ENCODE results near the gene PRLR. TPM values are rescaled to one million over a fixed set of nuclear protein-coding genes. Genes with fewer than 3 reads are reported as not detected.

PRLR gene
- polyA plus RNA-seq, 1 donor from 2014 or later: 0.50 TPM

DNA sequence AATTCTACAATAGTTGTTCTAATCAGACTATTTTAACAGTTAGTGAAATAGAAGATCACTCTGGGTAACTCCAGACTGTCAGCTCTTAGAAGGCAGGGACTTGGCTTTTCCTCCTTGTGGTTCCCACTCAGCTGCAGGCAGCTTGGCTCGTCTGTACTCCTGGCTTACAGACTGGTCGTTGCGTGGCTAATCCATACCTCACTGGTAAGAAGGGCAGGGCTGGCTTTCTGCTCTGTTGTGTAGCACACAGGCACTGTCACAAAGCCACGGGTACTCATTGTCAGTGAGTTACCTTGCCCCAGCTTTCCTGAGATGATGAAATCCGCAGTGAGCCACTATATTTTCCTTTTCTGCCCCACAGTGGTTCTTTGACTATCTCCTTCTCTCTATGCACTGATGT lies 1.8 kb upstream of the PRLR start:
- H3K4me2 ChIP-seq (ENCODE audit: low read length): no peak overlapping the region
- TF ChIP-seq, protein P1, sequence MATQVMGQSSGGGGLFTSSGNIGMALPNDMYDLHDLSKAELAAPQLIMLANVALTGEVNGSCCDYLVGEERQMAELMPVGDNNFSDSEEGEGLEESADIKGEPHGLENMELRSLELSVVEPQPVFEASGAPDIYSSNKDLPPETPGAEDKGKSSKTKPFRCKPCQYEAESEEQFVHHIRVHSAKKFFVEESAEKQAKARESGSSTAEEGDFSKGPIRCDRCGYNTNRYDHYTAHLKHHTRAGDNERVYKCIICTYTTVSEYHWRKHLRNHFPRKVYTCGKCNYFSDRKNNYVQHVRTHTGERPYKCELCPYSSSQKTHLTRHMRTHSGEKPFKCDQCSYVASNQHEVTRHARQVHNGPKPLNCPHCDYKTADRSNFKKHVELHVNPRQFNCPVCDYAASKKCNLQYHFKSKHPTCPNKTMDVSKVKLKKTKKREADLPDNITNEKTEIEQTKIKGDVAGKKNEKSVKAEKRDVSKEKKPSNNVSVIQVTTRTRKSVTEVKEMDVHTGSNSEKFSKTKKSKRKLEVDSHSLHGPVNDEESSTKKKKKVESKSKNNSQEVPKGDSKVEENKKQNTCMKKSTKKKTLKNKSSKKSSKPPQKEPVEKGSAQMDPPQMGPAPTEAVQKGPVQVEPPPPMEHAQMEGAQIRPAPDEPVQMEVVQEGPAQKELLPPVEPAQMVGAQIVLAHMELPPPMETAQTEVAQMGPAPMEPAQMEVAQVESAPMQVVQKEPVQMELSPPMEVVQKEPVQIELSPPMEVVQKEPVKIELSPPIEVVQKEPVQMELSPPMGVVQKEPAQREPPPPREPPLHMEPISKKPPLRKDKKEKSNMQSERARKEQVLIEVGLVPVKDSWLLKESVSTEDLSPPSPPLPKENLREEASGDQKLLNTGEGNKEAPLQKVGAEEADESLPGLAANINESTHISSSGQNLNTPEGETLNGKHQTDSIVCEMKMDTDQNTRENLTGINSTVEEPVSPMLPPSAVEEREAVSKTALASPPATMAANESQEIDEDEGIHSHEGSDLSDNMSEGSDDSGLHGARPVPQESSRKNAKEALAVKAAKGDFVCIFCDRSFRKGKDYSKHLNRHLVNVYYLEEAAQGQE (IDR thresholded peaks at IDR 0.05; ENCODE audit: borderline replicate concordance): no peak
- TF ChIP-seq POLR2AphosphoS5 (IDR thresholded peaks at IDR 0.05): no peak
- TF ChIP-seq SMC3 (conservative IDR thresholded peaks at IDR 0.05; ENCODE audit: poor library complexity): no peak
- TF ChIP-seq, protein P2, sequence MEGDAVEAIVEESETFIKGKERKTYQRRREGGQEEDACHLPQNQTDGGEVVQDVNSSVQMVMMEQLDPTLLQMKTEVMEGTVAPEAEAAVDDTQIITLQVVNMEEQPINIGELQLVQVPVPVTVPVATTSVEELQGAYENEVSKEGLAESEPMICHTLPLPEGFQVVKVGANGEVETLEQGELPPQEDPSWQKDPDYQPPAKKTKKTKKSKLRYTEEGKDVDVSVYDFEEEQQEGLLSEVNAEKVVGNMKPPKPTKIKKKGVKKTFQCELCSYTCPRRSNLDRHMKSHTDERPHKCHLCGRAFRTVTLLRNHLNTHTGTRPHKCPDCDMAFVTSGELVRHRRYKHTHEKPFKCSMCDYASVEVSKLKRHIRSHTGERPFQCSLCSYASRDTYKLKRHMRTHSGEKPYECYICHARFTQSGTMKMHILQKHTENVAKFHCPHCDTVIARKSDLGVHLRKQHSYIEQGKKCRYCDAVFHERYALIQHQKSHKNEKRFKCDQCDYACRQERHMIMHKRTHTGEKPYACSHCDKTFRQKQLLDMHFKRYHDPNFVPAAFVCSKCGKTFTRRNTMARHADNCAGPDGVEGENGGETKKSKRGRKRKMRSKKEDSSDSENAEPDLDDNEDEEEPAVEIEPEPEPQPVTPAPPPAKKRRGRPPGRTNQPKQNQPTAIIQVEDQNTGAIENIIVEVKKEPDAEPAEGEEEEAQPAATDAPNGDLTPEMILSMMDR (IDR thresholded peaks at IDR 0.05; ENCODE audit: poor library complexity, severe bottlenecking): no peak
- no peak for TF ChIP-seq TAF1 (IDR thresholded peaks at IDR 0.05; ENCODE audit: low read depth)
- TF ChIP-seq EP300 (conservative IDR thresholded peaks at IDR 0.05; ENCODE audit: poor library complexity, severe bottlenecking): no peak
- no peak for TF ChIP-seq EZH2 (IDR thresholded peaks at IDR 0.05; ENCODE audit: borderline replicate concordance, insufficient read depth, low read length, poor library complexity, severe bottlenecking)
- no peak for TF ChIP-seq RAD21 (conservative IDR thresholded peaks at IDR 0.05)
- TF ChIP-seq MXI1 (conservative IDR thresholded peaks at IDR 0.05; ENCODE audit: poor library complexity, severe bottlenecking): no peak
- H3F3A ChIP-seq (ENCODE audit: insufficient read depth, low read length, poor library complexity, severe bottlenecking): no peaks in the 10 kb centered on the region
- H3K4me3 ChIP-seq (ENCODE audit: low read length): no peak overlapping the region
- no peaks in the 10 kb centered on the region for H3K9me2 ChIP-seq (ENCODE audit: insufficient read depth, low read length)
- H3K9me3 ChIP-seq (ENCODE audit: low read length): no peaks in the 10 kb centered on the region
- H3K79me2 ChIP-seq (replicated peaks; ENCODE audit: insufficient read depth, low read length): no peaks in the 10 kb centered on the region
- H3K9ac ChIP-seq (ENCODE audit: low read length): no peak overlapping the region
- no peak overlapping the region for H2AFZ ChIP-seq (ENCODE audit: low read depth, low read length)
- H3K27me3 ChIP-seq (ENCODE audit: insufficient read depth, low read depth, low read length): peaks cover 26% of the 10 kb centered on the region
- no peak overlapping the region for H3K27ac ChIP-seq (ENCODE audit: low read length)
- no peaks in the 10 kb centered on the region for H4K20me1 ChIP-seq (ENCODE audit: insufficient read depth)
- no peaks in the 10 kb centered on the region for H3K36me3 ChIP-seq (ENCODE audit: insufficient read depth, low read length)

DNA sequence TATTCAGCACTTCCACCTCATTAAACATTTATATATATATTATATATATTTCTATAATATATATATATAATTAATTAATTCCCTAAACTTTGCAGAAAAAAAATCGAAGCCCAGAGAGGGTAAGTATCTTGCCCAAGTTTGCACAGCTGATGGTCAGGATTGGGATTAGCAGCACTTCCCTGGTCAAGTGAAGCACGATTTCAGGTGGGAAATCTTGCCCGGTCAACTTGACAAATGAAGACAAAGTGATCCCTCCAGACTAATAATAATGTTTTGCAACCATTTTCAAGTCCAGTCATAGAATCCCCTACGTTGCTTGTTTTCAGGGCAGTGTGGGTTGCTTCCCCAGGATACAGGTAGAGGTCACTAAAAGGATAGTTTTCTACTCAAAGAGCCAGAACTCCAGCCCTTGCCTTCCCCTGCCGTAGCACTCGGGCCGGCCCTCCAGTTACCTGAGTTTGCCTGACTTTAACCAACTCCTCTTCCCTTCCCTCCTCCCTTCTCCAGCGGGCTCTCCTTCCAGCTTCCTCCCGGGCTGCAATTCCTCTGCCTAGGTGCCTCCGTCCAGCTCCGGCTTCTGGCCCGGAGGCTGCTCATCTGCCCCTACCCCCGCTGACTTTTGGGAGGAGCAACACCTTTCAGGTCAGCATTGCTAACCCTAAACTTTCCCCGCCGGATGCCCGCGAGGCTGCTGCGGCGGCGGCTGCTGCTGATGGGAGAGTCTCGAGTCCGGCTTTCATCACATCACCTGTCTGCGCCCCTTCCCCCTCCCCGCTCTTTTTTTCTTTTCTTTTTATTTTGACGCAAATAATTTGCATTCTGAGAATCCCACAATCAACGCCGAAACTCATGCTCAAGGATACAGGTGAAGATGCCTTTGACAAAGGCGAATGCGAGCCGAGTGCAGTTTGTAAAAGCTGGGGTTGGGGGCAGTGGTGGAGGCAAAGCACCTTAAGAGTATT lies 930 bp downstream of the PRLR start:
- Histone ChIP-seq H3K4me3 (ENCODE audit: low read length) (peak overlapping the region; percentile 66), H3K9ac (ENCODE audit: low read length) (peak overlapping the region; percentile 47), H3K9me3 (ENCODE audit: low read length) (no peaks in the 10 kb centered on the region), H3K27me3 (ENCODE audit: insufficient read depth, low read depth, low read length) (peaks cover 26% of the 10 kb centered on the region), H3K9me2 (ENCODE audit: insufficient read depth, low read length) (no peaks in the 10 kb centered on the region), H3K36me3 (ENCODE audit: insufficient read depth, low read length) (no peaks in the 10 kb centered on the region), H3K4me2 (ENCODE audit: low read length) (peak overlapping the region; percentile 52), H3F3A (ENCODE audit: insufficient read depth, low read length, poor library complexity, severe bottlenecking) (no peaks in the 10 kb centered on the region), H3K27ac (ENCODE audit: low read length) (no peak overlapping the region), H2AFZ (ENCODE audit: low read depth, low read length) (no peak overlapping the region), H3K79me2 (replicated peaks; ENCODE audit: insufficient read depth, low read length) (no peaks in the 10 kb centered on the region), H4K20me1 (ENCODE audit: insufficient read depth) (no peaks in the 10 kb centered on the region)
- no peak for TF ChIP-seq EZH2 (IDR thresholded peaks at IDR 0.05; ENCODE audit: borderline replicate concordance, insufficient read depth, low read length, poor library complexity, severe bottlenecking)
- TF ChIP-seq RAD21 (conservative IDR thresholded peaks at IDR 0.05): peak; percentile 60
- no peak for TF ChIP-seq POLR2AphosphoS5 (IDR thresholded peaks at IDR 0.05)
- TF ChIP-seq, protein P2 (IDR thresholded peaks at IDR 0.05; ENCODE audit: poor library complexity, severe bottlenecking): peak; percentile 52
- peak; percentile 61 for TF ChIP-seq SMC3 (conservative IDR thresholded peaks at IDR 0.05; ENCODE audit: poor library complexity)
- TF ChIP-seq, protein P1 (IDR thresholded peaks at IDR 0.05; ENCODE audit: borderline replicate concordance): no peak

Measured in neural cell (in vitro differentiated cells).